Sigmoid colon (tissue), 7 donors: Measurements from ENCODE around the gene PIK3R5. TPM values are rescaled to one million over a fixed set of nuclear protein-coding genes. Genes with fewer than 3 reads are reported as not detected.
A peak's percentile ranks its signal among the peaks of the same experiment; 100 is the strongest.

Experiments
- DNase-seq: peaks from one replicate; pipeline ENCODE4 v3.0.0-alpha.2; 2019
- H3K27ac ChIP-seq, 4 donors: fragments of 200-600 bp; sonication (generic); one replicate each; pipeline ENCODE4 v1.5.1; 2016 to 2019; ENCODE audit warnings: mild to moderate bottlenecking in 1 of 4
- H3K27me3 ChIP-seq, 3 donors: fragments of 200-600 bp; sonication (generic); one replicate each; pipeline ENCODE4 v1.5.1; 2019; ENCODE audit warnings: mild to moderate bottlenecking in 1 of 3
- H3K36me3 ChIP-seq, 4 donors: fragments of 200-600 bp; sonication (generic); one replicate each; pipeline ENCODE4 v1.5.1; 2016 to 2019
- H3K4me1 ChIP-seq, 4 donors: fragments of 200-600 bp; sonication (generic); one replicate each; pipeline ENCODE4 v1.5.1; 2017 to 2019
- H3K4me3 ChIP-seq, 4 donors: fragments of 200-600 bp; sonication (generic); one replicate each; pipeline ENCODE4 v1.5.1; 2017 to 2019; ENCODE audit warnings: mild to moderate bottlenecking in 2 of 4, moderate library complexity in 1 of 4
- H3K9me3 ChIP-seq, 4 donors: fragments of 200-600 bp in 3 of 4; sonication (generic) in 3 of 4; one replicate each; pipeline versions ENCODE4 v1.5.1 to v1.6.1; 2013 to 2019
- EP300 ChIP-seq, 4 donors: sonication (generic); formaldehyde crosslinking; IDR thresholded peaks; one replicate each; pipeline ENCODE4 v1.6.1; 2017; ENCODE audit warnings: antibody characterized with exemption in 4 of 4
- POLR2A ChIP-seq, 2 donors: fragments of 450-650 bp; IDR thresholded peaks; one replicate each; pipeline ENCODE4 v1.6.1; 2016; ENCODE audit warnings: antibody characterized with exemption in 2 of 2, mild to moderate bottlenecking in 2 of 2, moderate library complexity in 2 of 2
- POLR2AphosphoS5 ChIP-seq, 4 donors: sonication (generic); formaldehyde crosslinking; IDR thresholded peaks; one replicate each; pipeline ENCODE4 v1.6.1; 2017; ENCODE audit warnings: antibody characterized with exemption in 4 of 4
- WGBS, 2 donors: extraction: QIAGEN DNeasy Blood & Tissue Kit; methylation state at CpG; one replicate each; pipeline ENCODE4 v1.1.7; 2013; 5-methylcytosine and 5-hydroxymethylcytosine counted together
- intact Hi-C: fragments of 100-400 bp; cut with DNase I; formaldehyde crosslinking; loops from one replicate; pipeline ENCODE4 v1.15.1; 2023
- polyA plus RNA-seq, 3 donors: library from polyadenylated mRNA; stranded (reverse); fragments of 200-250 nt; gene quantifications; one replicate each; pipeline ENCODE4 v1.2.3, GENCODE V29; 2013
- total RNA-seq, 4 donors: library from RNA; depleted of rRNA; stranded (reverse); fragments of >200 nt; gene quantifications; one replicate each; pipeline ENCODE4 v1.1.0, GENCODE V29; 2016
- TF ChIP-seq, protein P1 (sequence below), 4 experiments: fragments of 450-650 bp in 3 of 4; fragments of 200-600 bp in 1 of 4; IDR thresholded peaks; one replicate each; pipeline ENCODE4 v1.5.1; 2016 to 2019; ENCODE audit warnings: antibody characterized with exemption in 4 of 4, mild to moderate bottlenecking in 3 of 4, moderate library complexity in 2 of 4
- donor health status: healthy with polysubstance abuse.
- donor health status: Bipolar disorder and iron deficiency.
- donor health status: healthy.

PIK3R5 gene, protein sequence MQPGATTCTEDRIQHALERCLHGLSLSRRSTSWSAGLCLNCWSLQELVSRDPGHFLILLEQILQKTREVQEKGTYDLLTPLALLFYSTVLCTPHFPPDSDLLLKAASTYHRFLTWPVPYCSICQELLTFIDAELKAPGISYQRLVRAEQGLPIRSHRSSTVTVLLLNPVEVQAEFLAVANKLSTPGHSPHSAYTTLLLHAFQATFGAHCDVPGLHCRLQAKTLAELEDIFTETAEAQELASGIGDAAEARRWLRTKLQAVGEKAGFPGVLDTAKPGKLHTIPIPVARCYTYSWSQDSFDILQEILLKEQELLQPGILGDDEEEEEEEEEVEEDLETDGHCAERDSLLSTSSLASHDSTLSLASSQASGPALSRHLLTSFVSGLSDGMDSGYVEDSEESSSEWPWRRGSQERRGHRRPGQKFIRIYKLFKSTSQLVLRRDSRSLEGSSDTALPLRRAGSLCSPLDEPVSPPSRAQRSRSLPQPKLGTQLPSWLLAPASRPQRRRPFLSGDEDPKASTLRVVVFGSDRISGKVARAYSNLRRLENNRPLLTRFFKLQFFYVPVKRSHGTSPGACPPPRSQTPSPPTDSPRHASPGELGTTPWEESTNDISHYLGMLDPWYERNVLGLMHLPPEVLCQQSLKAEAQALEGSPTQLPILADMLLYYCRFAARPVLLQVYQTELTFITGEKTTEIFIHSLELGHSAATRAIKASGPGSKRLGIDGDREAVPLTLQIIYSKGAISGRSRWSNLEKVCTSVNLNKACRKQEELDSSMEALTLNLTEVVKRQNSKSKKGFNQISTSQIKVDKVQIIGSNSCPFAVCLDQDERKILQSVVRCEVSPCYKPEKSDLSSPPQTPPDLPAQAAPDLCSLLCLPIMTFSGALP
- total RNA-seq (10 to 100 TPM in 2 of 4 donors, 1 to 10 TPM in 2; 5.4 to 13.6 (median 9.9) TPM), polyA plus RNA-seq (10 to 100 TPM in 1 of 3 donors, 1 to 10 TPM in 2; 2.4 to 12.4 (median 3.5) TPM)

DNA sequence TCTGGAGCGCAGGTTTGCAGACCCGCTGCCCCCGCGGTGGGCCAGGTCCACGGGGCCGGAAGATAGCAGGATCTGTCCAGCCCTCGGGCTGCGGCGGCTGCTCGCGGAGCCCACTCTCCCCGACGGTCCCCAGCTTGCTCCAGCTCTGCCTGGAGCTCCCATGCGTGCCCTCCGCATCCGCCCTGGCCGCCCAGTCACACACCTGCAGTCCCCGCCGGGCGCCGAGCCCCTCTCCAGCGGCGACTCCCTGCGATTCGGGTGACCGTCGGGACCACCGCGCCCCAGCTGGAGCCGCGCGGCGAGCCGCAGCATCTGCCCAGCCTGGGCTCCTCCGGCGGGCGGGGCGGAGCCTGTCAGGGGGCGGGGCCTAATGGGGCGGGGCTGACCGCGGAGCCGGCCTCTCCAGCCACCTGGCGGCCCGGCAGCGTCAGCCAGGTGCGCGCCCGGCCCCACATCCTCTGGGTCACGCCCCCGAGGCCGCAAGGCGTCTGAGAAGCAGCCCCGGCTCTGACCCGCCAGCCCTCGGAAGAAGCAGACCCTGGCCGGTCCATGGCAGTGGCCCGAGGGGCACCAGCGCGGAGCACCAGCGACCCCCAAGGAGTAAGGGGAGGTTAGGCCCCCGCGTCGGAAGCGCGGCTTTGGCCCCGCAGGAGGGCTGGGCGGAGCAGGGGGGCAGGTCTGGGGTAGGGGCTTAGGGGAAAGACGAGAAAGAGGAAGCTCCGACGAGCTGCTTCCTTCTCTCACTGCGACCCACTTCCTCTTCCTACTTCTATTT lies at the start of gene PIK3R5:
PIK3R5 (minus strand) TSS at position 314 of the 775 bp plus-strand sequence. CDS start 54,213 bp downstream, outside the sequence.
- DNase-seq, result no peak
- no peaks in the 10 kb centered on the region for H3K36me3 ChIP-seq
- peak within 1 kb of the TSS; percentile 15 to 48 (median 36) for H3K4me3 ChIP-seq
- peaks cover 0 to 8% (median 7%) of the 10 kb centered on the region in 4 donors for H3K4me1 ChIP-seq
- H3K27me3 ChIP-seq, result peaks cover 11 to 59% (median 23%) of the 10 kb centered on the region in 3 donors
- H3K27ac ChIP-seq, result peak within 1 kb of the TSS; percentile 30 to 66 (median 52)
- no peaks in the 10 kb centered on the region for H3K9me3 ChIP-seq
- intact Hi-C loops, result no loop called here
- TF ChIP-seq POLR2A (IDR thresholded peaks at IDR 0.05), result no peak
- no peak for TF ChIP-seq EP300 (IDR thresholded peaks at IDR 0.05)
- TF ChIP-seq, protein P1, sequence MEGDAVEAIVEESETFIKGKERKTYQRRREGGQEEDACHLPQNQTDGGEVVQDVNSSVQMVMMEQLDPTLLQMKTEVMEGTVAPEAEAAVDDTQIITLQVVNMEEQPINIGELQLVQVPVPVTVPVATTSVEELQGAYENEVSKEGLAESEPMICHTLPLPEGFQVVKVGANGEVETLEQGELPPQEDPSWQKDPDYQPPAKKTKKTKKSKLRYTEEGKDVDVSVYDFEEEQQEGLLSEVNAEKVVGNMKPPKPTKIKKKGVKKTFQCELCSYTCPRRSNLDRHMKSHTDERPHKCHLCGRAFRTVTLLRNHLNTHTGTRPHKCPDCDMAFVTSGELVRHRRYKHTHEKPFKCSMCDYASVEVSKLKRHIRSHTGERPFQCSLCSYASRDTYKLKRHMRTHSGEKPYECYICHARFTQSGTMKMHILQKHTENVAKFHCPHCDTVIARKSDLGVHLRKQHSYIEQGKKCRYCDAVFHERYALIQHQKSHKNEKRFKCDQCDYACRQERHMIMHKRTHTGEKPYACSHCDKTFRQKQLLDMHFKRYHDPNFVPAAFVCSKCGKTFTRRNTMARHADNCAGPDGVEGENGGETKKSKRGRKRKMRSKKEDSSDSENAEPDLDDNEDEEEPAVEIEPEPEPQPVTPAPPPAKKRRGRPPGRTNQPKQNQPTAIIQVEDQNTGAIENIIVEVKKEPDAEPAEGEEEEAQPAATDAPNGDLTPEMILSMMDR (IDR thresholded peaks at IDR 0.05), result no peak
- TF ChIP-seq POLR2AphosphoS5 (IDR thresholded peaks at IDR 0.05), result no peak
- WGBS, 2 donors, result 2 to 9% methylated on average over 72 of the region's 72 CpGs

DNA sequence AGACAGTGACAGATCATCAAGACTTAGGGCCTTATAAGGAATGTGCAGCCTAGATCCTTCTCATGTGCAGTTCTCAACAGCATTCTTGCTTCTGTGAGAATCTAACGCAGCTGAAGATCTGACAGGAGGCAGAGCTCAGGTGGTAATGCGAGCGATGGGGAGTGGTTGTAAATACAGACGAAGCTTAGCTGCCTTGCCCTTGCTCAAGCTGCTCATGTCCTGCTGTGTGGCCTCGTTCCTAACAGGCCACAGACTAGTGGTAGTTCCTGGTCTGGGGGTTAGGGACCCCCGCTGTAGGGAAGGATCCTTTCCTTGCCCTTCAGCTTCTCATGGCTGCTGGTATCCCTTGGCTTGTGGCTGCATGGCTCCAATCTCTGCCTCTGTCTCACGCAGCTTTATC lies 45.5 kb upstream of the PIK3R5 start:
- Histone ChIP-seq H3K27me3 (no peaks in the 10 kb centered on the region), H3K4me1 (peaks cover 0 to 23% (median 11%) of the 10 kb centered on the region in 4 donors), H3K4me3 (no peak overlapping the region), H3K36me3 (no peaks in the 10 kb centered on the region), H3K27ac (peak overlapping the region in 1 of 4 donors; percentile 42), H3K9me3 (no peaks in the 10 kb centered on the region)
- TF ChIP-seq, protein P1 (IDR thresholded peaks at IDR 0.05), result no peak
- TF ChIP-seq EP300 (IDR thresholded peaks at IDR 0.05) (no peak), POLR2A (IDR thresholded peaks at IDR 0.05) (no peak)
- WGBS, 2 donors, result 88 to 93% methylated on average over 7 of the region's 7 CpGs
- no peak for DNase-seq
- intact Hi-C loops, result no loop called here

DNA sequence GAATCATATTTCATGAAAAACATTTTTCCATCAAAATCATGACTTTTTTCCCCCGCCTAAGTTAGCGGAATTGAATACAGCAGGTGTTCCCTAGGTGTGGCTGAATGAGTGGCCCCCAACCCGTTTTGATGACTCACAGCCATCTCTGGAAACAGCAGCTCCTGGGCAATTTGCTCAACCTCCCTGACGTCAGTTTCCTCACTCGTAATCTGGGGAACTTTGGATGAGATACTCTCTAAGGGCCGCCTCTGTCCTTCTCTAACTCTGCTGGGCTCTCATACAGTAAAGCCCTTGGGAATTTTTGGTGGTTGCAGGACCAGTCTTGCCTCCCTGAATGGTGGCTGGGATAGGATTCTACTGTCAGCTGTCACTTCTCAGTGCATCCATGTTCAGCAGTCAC lies 44.2 kb upstream of the PIK3R5 start:
- DNase-seq, result no peak
- Histone ChIP-seq H3K9me3 (no peaks in the 10 kb centered on the region), H3K4me1 (peaks cover 0 to 35% (median 20%) of the 10 kb centered on the region in 4 donors), H3K27ac (peak overlapping the region in 1 of 4 donors; percentile 42), H3K36me3 (no peaks in the 10 kb centered on the region), H3K27me3 (no peaks in the 10 kb centered on the region), H3K4me3 (no peak overlapping the region)
- 34 to 67% methylated on average over 6 of the region's 6 CpGs for WGBS, 2 donors
- TF ChIP-seq EP300 (IDR thresholded peaks at IDR 0.05) (no peak), POLR2A (IDR thresholded peaks at IDR 0.05) (no peak), POLR2AphosphoS5 (IDR thresholded peaks at IDR 0.05) (no peak)
- TF ChIP-seq, protein P1 (IDR thresholded peaks at IDR 0.05), result no peak
- intact Hi-C loops, result loop anchor here (5.0 kb wide), 1 partner anchor 93 kb away; no protein-coding TSS in a partner anchor

DNA sequence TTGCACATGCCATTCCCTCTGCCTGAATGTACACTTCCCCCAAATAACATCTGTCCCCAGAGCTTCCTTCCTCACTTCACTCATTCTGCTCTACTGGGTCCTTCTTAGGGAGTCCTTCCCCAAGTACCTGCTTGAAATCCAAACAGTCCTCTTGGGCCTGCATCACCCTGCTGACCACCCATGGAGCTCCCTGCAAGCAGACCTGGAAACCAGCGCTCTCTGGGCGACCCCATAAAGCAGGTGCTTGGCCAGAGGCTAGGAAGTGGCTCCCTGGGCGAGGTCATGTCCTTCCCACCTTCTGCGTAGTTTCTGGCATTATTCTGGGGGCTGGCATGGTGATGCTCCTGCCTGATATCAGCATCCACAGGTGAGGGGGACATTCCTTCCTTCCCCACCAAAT lies 43.6 kb upstream of the PIK3R5 start:
- TF ChIP-seq, protein P1 (IDR thresholded peaks at IDR 0.05), result no peak
- TF ChIP-seq EP300 (IDR thresholded peaks at IDR 0.05) (no peak), POLR2A (IDR thresholded peaks at IDR 0.05) (no peak), POLR2AphosphoS5 (IDR thresholded peaks at IDR 0.05) (no peak)
- Histone ChIP-seq H3K36me3 (no peaks in the 10 kb centered on the region), H3K27me3 (peaks cover 0 to 5% (median 2%) of the 10 kb centered on the region in 3 donors), H3K4me1 (peaks cover 0 to 42% (median 21%) of the 10 kb centered on the region in 4 donors), H3K27ac (no peak overlapping the region), H3K4me3 (no peak overlapping the region), H3K9me3 (no peaks in the 10 kb centered on the region)
- WGBS, 2 donors, result 79 to 85% methylated on average over 4 of the region's 4 CpGs
- intact Hi-C loops, result loop anchor here (5.0 kb wide), 1 partner anchor 93 kb away; no protein-coding TSS in a partner anchor
- no peak for DNase-seq
